Effector CD8-positive, alpha-beta T cell (primary cell): Measurements from ENCODE around the gene GDI2.
"Not testable (repeated sequence)": the region's sequence is repeated elsewhere in the genome, so short reads cannot be mapped to it uniquely, and the experiment has no call there.

Source experiments
- DNase-seq: peaks from one replicate; lab custom pipeline; 2025; lab: John Stamatoyannopoulos, UW
- total RNA-seq, 4 experiments: gene quantifications; one replicate each; lab custom pipeline; 2026; lab: John Stamatoyannopoulos, UW

GDI2 gene
- 201 to 328 (median 232) reads per million in 4 experiments for total RNA-seq

DNA sequence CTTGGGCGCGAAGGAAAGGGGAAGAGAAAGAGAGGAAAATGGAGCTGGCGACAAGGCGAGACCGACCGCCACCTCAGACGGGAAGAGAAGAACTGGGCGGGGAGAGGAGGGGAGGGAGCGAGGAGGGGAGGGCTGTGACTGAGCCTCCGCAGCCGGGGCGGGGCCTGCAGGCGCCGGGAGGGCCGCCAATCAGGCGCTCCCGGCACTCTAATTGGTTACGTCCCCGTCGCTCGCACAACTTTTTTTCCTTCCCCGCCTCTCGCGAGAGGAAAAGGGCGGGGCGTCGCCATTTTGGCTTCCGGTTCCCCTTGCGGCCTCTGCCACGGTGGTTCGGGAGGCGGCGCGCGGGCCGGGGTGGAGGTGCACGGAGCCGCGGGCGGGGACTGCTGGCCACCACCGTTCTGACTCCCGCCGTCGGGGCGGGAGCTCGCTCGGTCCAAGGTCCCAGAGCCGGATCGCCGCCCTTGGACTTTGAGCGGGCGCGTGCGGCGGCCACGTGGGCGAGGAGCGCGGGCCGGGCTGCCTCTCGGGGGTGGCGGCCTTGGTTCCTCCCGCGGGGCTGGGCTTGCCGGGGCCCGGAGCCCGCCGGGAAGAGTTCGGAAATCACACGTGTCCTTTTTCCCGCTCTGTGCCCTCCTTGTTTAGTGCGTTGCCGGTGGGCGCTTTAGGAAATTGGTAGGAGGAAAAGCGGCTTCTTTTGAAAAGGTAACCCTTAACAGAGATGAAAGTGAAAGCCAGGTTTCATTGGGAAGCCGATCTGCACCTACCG, at the start of gene GDI2:
Gene GDI2 (minus strand): TSS at position 94 of the 769 bp plus-strand sequence. CDS start 176 bp downstream, outside the sequence.
- peak; percentile 94 for DNase-seq

DNA sequence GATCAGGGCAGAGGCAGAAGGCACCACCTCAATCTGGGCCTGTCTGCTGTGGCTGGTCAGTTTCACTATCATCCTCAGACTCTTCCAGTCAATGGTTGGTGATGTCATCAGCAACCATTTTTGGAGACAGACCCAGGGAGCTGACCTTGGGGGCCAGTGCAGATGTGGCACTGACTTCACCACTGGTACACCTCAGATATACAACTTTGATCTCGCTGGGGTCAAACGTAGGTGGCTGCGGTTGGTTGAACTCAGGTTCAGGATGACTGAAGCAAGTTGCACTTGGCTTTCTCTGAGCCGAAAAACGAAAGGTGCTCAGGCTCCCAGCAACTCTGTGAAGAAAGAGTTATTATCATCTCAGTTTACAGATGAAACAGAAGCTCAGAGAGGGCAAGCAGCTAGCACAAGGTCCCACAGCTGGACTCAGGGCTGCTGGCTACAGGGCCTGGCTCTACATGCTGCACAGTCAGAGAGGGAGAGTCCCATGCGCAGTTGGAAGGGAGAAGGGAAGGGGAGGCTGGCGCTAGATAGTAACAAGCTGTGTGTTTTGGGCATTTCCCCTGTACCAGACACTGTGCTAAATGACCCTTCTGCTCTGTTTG, 49.2 kb upstream of the GDI2 start:
- no peak for DNase-seq

DNA sequence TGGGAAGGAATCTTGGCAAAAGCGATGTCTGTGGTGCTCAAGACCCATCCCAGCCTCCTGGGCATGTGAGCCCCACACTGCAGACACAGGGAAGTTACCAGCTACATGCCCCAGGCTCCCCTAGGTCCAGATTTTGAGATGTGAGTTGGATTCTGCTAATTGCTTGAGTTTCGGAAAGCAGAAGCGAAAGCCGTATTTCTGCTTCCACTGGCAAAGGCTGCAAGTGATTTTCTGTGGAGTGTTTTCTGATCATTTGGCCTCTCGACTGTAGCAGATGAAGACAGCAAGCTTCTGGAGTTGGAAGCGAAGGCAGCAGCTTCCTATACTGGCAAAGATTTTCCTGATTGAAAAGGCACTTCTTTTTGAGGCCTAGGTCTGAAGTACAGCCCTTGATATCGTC, 46.8 kb upstream of the GDI2 start:
- no peak for DNase-seq

DNA sequence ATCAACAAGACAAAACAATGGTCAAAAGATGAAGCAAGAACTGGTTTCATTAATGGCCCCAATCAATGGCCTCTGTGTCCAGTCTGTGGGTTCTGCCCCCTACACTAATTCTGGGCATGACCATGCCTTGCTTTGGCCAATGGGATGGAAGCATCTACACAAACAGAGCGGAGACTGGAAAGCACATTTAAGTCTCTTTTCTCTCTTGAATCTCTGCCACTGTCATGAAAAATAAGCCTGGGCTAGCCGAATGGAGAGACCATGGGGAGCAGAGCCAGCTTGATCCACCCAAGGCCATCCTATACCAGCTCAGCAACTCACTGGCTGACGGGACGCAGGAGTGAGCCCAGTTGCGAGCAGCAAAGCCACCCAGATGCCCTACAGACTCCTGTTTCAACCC, 45.6 kb upstream of the GDI2 start:
- no peak for DNase-seq

DNA sequence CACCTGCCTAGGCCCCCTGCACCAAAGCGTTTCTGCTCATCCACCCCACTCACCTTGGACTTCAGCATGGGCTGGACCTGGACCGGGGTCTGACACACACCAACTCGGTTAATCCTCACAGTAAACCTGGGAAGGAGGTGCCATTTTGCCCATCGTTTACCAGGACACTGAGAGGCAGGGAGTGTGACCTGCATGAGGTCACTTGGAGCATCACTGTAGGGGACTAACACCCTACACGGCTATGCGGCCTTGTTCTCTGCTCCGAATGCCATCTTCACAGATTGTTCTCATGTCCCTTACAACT, 43.4 kb upstream of the GDI2 start:
- no peak for DNase-seq

DNA sequence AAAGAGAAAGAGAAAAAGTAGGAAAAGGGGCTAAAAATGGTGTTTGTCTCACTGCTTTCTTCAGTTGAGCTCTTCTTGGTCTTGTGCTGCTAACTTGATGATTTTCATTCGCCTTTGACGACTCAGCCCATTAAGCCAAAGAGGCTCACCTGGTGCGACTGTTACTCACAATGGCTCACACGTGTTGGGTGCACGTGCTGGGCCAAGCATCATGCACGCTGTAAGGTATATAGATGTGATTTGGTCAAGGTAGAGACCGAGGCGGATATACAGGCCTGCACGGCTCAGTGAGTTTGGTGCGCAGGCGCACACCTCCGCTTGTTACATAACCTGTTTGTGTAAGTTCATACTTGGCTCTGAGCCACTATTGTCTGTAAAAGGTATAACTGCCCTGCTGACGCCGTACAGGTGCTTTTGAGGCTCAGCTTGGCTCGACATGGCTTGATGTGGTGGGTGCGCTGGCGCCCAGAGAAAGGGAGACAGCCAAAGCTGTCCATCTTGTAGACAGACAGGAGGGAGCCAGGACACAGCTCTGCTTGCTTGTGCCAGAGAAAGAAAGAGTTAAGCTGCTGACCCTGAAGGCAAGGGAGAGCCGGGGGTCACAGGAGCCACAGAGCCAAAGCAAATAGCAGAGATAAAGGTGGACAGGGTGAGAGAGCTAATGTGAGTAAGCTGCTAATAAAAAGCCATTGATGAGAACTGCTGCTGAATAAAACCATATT, 42.9 kb upstream of the GDI2 start:
- DNase-seq: no peak

DNA sequence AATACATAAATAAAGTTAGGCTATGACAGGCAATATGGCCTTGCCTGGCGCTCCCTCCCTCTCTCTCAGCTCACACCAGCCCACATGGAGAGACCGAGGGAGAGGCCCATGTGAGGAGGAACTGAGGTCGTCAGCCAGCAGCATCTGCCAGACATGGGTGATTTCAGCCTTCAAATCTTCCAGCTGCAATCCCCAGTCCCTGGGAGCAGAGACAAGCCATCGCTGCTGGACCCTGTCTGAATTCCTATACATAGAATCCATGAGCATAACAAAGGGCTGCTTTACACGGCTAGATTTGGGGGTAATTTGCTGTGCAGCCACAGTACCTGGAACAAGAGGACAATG, 40.9 kb upstream of the GDI2 start:
- no peak for DNase-seq

DNA sequence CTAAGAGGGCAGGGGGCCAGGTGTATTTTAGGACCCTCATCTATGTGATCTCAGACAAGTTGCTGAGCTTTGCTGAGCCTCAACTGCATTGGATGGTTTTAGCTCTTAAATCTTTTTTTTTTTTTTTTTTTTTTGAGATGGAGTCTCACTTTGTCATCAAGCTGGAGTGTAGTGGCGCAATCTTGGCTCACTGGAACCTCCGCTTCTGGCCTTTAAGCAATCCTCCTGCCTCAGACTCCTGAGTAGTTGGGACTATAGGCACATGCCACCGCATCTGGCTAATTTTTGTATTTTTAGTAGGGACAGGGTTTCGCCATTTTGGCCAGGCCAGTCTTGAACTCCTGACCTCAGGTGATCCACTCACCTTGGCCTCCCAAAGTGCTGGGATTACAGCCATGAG, 33.4 kb upstream of the GDI2 start:
- DNase-seq: not testable (repeated sequence)

DNA sequence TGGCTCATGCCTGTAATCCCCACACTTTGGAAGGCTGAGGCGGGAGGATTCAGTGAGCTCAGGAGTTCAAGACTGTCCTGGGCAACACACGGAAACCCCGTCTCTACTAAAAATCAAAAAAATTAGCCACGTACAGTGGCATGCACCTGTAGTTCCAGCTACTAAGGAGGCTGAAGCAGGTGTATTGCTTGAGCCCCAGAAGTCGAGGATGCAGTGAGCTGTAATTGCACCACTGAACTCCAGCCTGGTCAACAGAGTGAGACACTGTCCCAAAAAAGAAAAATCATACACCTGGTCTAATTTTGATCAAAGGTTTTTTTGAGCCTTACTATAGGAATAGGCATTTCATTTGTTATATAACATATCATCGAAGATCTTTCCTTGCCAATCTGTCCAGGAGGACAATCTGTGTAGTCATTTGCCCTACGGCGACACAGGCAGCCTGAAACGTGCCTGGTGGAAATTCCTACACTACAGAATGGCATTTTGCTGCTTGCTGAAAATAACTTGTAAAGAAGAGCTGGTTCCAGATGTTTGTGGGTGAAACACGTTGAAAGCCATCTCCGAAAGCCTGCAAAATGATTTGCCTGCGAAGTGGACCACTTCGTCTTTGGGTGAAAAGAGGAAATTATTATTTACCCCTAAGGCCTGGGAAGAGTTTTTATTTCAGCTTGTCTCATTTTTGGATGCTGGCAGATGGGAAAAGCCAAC, 31.3 kb upstream of the GDI2 start:
- DNase-seq: no peak

DNA sequence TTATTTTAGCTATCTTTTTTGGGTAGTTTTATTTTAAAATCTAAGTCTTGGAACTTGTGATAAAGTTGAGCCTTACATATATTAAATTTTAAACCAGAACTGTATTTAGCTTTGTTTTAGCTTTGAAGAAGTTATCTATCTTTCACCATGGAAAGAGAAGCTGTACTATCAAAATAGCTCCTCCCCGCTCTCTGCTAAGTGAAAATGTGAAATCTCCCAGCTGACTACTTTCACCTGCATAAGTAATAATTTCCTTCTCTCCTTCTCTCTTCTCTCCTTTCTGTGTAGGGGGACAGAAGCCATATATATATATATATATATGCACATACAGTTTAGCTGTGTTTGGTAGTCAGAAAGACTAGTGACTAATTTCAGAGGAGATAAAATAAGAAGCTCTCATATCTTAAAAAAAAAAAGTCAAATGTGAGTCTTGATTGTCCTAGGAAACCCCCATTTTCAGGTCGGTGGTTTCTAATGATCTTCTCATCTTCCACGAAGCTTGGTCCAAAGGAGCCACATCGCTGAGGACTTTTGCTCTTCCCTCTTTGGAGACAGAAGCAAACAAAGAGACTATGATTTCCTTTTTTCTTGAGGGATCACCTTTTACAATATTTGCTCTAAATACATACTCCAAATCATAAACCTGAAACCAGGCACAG, 30.6 kb upstream of the GDI2 start:
- no peak for DNase-seq

DNA sequence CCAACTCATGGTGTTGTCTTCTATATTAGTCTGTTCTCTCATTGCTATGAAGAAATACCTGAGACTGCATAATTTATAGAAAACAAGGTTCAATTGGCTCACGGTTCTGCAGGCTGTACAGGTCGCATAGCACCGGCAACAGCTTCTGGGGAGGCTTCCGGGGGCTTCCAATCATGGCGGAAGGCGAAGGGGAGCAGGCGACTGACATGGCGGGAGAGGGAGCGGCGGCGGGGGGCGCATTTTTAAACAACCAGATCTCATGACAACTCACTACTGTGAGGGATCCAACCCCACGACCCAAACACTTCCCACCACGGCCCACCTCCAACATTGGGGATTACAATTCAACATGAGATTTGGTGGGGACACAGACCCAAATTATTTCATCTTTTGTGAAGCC, 28.7 kb upstream of the GDI2 start:
- no peak for DNase-seq

DNA sequence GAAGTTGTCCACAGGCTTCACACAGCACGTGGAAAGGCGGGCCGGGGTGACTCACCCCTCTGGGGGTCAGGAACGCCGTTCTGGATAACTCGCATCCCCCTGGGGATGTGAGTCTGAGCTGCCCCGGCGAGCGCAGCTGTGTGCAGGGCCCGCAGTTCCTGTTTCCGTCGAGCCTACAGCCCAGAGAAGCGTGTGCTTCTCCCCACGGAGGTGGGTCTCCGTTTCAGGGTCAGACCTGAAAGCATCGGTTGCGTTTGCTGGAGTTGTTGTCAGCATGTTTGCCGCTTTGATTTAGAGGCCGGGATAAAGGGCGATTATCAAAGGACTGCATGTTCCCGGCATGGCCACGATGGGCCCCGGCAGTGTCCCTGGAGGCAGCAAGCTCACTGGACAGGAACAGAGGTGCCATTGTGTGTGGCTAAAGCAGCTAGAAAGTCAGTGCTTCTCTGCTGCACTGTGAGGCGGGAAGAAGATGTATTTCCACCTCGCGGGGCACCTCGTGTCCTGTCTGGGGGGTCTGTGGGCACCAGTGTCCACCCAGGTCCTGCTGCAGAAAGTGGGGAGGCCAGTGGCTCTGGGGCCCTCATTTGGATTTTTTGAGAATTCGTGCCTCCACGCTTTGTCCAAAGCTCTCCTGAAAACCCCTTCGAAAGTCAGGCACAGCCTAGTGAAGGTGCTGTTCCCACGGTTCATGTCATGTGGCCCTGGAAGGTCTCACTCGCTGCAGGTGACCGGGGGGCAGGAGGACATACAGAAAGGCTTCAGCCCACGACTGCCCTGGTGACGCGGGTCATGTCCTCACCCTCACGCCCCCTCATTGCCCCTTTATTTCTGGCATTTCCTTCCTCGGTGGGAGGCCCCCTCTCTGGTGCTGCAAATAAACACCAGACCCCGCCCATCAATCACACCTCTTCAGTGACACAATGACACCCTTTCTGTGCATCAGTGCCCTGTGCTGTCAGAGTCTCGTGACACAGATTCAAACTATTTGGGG, 27.4 kb upstream of the GDI2 start:
- DNase-seq: no peak

DNA sequence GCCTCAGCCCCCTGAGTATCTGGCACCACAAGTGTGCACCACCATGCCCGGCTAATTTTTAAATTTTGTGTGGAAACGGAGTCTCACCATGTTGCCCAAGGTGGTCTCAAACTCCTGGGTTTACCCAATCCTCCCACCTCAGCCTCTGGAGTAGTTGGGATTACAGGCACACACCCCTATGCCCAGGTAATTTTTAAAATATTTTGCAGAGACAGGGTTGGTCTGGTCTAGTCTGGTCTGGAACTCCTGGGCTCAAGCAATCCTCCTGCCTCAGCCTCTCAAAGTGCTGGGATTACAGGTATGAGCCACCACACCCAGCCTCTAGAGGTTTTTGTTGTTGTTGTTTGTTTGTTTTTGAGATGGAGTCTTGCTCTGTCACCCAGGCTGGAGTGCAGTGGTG, 22.9 kb upstream of the GDI2 start:
- not testable (repeated sequence) for DNase-seq

DNA sequence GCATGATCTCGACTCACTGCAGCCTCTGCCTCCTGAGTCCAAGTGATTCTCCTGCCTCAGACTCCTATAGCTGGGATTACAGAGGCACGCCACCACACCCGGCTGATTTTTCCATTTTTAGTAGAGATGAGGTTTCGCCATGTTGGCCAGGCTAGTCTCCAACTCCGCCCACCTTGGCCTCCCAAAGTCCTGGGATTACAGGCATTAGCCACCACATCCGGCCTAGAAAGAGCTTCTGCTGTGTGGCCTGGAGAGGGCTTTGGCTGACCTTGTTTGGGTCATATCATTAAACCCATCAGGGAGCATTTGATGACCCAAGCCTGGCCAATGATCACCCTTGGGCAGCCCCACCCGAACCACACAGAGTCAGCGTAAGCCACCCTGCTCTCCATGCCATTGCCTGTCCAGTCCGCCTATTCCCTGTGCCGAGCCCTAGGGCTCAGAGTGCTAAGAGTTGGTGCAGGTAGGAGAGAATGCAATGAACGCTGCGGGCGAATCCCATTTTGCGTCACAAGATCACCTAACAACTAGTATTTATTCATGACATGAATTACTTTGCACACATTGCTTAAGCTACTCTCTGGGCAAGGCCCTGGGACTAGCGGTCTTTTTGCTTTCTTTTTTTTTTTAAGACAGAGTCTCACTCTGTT, 22.3 kb upstream of the GDI2 start:
- DNase-seq: no peak

DNA sequence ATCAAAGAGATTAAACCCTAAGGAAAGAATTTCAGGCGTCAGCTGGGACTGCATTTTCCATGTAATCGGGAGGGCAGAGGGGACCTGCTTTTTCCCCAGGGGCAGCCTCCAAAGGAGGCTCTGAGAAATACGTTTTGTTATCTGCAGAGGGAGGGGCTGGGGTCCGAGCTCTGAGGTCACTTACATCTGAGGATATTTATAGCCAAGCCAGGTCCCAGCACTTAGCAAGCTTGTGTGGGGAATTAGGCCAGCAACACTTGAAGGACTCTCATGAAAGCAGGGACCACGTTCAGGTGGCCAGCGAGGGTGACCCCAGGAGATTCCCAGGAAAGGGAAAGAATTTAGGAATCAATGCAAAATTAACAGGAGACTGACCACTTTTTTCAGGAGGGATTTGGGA, 20.6 kb upstream of the GDI2 start:
- DNase-seq: no peak

DNA sequence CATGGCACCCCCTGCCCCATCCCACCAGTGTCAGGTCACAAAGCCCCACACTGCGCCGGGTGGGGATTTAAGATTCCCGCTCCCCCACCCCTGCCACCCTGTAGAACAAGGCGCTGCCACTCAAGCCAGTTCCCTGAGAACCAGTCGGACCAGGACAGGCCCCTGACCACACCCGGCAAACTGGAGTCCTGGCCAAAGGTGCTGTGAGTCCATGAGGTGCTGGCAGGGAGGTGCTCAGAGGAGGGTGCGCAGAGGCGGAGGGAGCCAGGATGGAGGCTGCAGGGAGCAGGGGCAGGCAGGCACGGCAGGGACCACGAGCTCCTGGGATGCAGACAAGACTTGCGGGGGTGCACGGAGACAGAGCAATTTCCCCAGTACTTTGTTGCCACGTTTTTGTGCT, 19.7 kb upstream of the GDI2 start:
- no peak for DNase-seq

DNA sequence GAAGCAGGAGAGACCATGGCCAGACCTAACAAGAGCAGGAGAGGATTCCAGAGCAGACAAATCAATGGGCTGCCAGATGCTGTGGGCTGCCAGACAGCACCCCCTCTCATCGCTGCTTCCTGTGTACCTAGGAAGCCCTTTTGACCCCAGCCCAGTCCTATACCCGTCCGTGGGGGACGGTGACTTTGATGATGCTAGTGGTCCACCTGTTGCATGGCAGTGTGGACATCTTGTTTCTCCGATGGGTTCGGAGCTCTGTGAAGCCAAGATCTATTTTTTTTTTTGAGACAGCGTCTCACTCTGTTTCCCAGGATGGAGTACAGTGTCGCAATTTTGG, 18.2 kb upstream of the GDI2 start:
- DNase-seq: no peak

DNA sequence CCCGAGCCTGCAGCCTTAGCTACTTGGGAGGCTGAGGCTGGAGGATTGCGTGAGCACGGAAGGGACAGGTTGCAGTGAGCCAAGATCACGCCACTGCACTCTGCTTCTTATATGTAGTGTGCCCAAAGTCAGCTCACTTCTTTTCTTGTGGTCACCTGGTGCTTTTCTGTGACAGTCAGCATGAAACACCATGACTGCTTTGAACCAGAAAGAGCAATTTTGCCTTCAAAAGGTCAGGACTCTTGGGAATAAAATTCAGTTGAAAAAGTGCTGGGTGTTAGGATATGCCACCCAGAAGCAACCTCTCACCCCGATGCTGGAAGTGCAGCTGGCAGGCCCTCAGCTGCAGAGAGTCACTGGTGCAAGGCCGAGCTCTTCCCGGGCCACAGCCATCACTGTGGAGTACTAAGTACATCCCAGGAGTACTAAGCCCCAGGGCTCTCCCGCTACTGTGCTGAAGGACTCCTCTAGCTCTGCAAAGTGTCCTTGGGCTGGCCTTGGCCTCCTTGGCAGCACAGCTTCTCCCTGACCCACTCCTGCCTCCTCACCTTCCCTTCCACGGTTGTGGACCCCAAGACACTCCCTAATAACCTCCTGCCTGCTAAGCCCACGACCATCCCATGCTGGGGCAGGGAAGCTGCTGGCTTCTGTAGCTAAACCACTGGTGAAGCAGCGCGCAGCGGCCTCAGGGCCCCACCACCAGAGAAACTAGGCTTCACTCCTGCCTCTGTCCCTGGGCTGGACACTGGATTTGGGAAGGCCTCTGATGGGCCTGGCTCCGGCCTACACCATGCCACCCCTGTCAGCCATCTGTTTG, 17.6 kb upstream of the GDI2 start:
- DNase-seq: no peak

DNA sequence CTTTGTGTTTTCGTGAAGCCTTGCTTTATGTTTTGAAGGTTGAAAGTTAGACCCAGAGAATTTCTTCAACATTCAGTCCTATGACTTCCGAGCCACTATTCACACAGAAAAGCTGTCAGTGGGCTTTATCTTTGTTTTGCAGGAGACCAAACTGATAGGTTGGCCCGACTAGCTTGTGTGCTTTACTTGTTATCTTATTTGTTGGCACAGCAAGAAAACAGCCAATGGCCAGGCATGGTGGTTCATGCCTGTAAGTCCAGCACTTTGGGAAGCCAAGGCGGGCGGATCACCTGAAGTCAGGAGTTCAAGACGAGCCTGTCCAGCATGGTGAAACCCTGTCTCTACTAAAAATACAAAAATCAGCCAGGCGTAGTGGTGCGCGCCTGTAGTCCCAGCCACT, 16.0 kb upstream of the GDI2 start:
- no peak for DNase-seq

DNA sequence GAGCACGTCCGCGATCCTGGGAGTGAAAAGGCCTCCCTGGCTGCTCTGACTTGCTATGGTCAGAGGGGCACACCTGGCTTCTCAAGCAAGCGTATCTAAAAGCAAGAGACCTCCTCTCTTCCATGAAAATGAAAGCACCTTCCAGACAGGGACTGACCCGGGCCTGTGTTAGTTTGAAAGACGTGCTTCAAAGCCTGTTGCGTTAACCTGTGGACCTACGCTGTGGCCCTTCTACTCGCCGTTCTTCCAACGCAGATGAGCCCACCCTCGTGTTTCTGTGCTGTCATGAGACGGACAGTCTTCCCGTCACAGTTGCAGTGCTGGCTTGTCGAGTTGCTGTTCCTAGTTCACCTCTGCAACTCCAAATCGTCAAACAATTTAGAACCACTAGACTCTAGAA, 15.5 kb upstream of the GDI2 start:
- no peak for DNase-seq
